ENCODE data around the gene PCDHA9.
"Not testable (repeated sequence)": the region's sequence is repeated elsewhere in the genome, so short reads cannot be mapped to it uniquely, and the experiment has no call there.

GRCh38 chr5:140849831-140850634 is 1.9 kb downstream of the PCDHA9 start:
- TF ChIP-seq CTCF (IDR thresholded peaks at IDR 0.05; ENCODE audit: low read depth, low read length, missing input control); YY1 (IDR thresholded peaks at IDR 0.05): not testable (repeated sequence)

All from liver (tissue), 2 donors.